ENCODE data around the gene DAPK2.

The DAPK2 gene

DNA sequence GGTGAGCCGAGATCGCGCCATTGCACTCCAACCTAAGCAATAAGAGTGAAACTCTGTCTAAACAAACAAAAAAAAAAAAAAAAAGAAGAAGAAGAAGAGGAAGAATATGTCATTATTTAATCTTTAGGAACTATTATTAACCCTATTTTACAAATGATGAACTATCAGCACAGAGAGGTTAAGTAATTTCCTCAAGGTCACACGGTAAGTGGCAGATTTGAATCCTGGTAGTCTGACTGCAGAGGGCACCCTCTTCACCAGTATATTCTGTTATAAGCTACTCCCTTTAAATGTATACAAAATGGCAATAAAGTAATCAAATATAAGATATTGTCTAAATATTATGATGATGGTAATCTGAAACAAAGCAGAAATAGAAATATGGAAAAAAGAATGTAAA lies 135.1 kb downstream of the DAPK2 start:
- TF ChIP-seq CTCF (IDR thresholded peaks at IDR 0.05; ENCODE audit: extremely low read depth, missing control alignments), result no peak

DNA sequence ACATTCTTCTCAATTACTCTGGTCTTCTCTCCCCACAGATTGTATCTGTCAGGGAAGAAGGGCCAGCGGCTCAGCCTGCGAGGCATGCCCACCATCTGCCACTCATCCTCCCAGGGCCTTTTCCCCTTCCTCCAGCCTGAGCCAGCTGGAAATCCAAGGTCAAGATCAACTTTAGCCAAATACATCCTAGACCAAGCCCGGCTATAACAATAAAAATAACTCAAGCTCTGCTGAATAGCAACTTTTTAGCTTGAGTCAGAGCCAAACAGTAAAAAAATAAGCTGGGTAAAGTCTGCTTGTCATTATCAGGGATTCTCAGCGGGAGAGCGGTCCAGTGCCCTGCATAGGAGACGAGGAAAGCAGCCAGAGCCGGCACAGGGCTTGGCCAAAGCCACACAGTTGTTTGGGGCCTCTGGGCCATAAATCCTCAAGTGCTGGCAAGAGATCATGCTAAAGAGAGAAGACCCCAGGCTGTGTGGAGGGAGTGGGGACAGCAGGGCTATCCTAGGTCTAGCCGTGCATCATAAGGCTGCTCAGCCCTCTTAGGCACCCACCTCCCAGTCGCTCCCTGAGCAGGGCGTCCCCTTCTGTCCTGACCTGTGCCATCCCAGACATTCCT lies 136.4 kb downstream of the DAPK2 start:
- no peak for TF ChIP-seq CTCF (IDR thresholded peaks at IDR 0.05; ENCODE audit: extremely low read depth, missing control alignments)
- DNase-seq (ENCODE audit: low spot score), result no peak

More for the DNA sequence above, 135.1 kb downstream of the DAPK2 start:
- DNase-seq (ENCODE audit: low spot score), result no peak

DNA sequence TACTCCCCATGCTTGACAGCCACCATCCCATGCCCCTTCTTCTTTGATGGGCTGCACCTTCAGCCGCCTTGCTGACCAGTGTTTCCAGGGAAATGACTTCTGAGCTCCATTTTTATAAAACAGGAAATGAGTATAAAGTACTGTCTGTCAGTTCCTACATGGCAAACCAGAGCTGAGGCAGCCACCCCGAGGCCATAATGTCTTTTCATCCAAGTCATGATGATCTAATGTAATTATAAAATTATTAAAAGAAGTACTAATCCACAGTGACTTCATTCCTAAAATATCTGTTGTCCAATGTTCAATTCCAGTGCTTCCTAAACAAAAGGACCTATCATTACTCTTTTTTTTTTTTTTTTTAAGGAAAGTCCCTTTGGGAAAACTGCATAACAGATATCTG lies 137.3 kb downstream of the DAPK2 start:
- no peak for DNase-seq (ENCODE audit: low spot score)
- TF ChIP-seq CTCF (IDR thresholded peaks at IDR 0.05; ENCODE audit: extremely low read depth, missing control alignments), result no peak

- no peak for TF ChIP-seq CTCF (IDR thresholded peaks at IDR 0.05; ENCODE audit: extremely low read depth, missing control alignments)
Observed at GRCh38 chr15:63908281-63908680, 138.0 kb downstream of the DAPK2 start.

GRCh38 chr15:63907521-63907920 lies 138.8 kb downstream of the DAPK2 start:
- no peak for TF ChIP-seq CTCF (IDR thresholded peaks at IDR 0.05; ENCODE audit: extremely low read depth, missing control alignments)
- DNase-seq (ENCODE audit: low spot score), result no peak

More at GRCh38 chr15:63908281-63908680, 138.0 kb downstream of the DAPK2 start:
- no peak for DNase-seq (ENCODE audit: low spot score)

DNA sequence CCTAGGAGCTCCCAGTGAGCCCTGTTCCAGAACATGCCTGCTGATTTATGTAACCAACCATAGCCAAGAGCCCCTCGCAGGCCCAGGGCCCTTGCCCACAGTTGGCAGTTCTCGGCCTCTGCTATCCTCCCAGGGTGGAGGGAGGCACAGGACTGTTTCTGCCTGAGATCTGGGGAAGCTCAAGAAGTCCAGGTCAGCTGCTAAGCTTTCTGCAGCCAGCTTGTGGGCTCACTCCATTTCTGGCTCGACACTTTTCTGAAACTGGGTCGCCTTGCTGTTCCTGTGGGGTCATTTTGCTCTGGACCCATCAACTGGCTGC lies 140.1 kb downstream of the DAPK2 start:
- no peak for DNase-seq (ENCODE audit: low spot score)
- TF ChIP-seq CTCF (IDR thresholded peaks at IDR 0.05; ENCODE audit: extremely low read depth, missing control alignments), result no peak

GRCh38 chr15:63905558-63906265 lies 140.6 kb downstream of the DAPK2 start:
- DNase-seq (ENCODE audit: low spot score), result peak; percentile 56
- no peak for TF ChIP-seq CTCF (IDR thresholded peaks at IDR 0.05; ENCODE audit: extremely low read depth, missing control alignments)
